Keratinocyte (primary cell): ENCODE data around the gene CUX1.

Experiments
- CTCF ChIP-seq, 3 experiments: IDR thresholded peaks in 1 of 3; conservative IDR thresholded peaks in 1 of 3; optimal IDR thresholded peaks in 1 of 3; 2 replicates in 2 of 3; 3 replicates in 1 of 3; pipeline versions ENCODE3 to v1.5.1; 2011; ENCODE audit warnings: low read length in 3 of 3, mild to moderate bottlenecking in 3 of 3, moderate library complexity in 2 of 3, control low read depth in 1 of 3, inconsistent platforms in 1 of 3; ENCODE audit not compliant: insufficient read depth in 2 of 3; ENCODE audit errors: extremely low read depth in 1 of 3
- EZH2 ChIP-seq: IDR thresholded peaks from one replicate; pipeline ENCODE4 v1.6.1; 2012; ENCODE audit warnings: inconsistent platforms, mild to moderate bottlenecking, low read length, moderate library complexity

GRCh38 chr7:101865031-101865430 is 47.6 kb downstream of the CUX1 start:
- TF ChIP-seq CTCF (optimal IDR thresholded peaks at IDR 0.05 in 1 of 3, IDR thresholded peaks at IDR 0.05 in 1 of 3, conservative IDR thresholded peaks at IDR 0.05 in 1 of 3; ENCODE audit: extremely low read depth in 1 of 3, insufficient read depth in 2 of 3, low read length in 3 of 3) (no peak), EZH2 (no peak)
